PC-3 (cell line): ENCODE data around the gene GRIN3A. TPM values are rescaled to one million over a fixed set of nuclear protein-coding genes. Genes with fewer than 3 reads are reported as not detected.

ENCODE experiments used
- ATAC-seq: fragments of 200-7000 bp; cut with Tn5 transposase; 2 replicates; pipeline ENCODE4 v1.9.1; 2020; ENCODE audit warnings: mild to moderate bottlenecking, moderate library complexity
- BruUV-seq: library from RNA; stranded (reverse); fragments of 400-500 nt; replicated peaks from 2 replicates; lab custom pipeline; 2021; lab: Mats Ljungman, UMichigan
- CTCF ChIA-PET: fragments of 300-600 bp; sonication (Branson Sonifier 250); formaldehyde crosslinking; loops from one replicate; lab custom pipeline; 2022; ENCODE audit warnings: antibody characterized with exemption; lab: Charles Lee
- POLR2A ChIA-PET: fragments of 300-600 bp; sonication (Branson Sonifier 250); formaldehyde crosslinking; loops from one replicate; lab custom pipeline; 2022; ENCODE audit warnings: antibody characterized with exemption; ENCODE audit not compliant: unreplicated experiment; lab: Charles Lee
- DNase-seq: peaks from one replicate; pipeline ENCODE4 v3.0.0-alpha.2; 2015
- H2AFZ ChIP-seq: fragments of 300-600 bp; sonication (generic); 2 replicates; pipeline ENCODE4 v1.6.0; 2016; ENCODE audit warnings: antibody characterized with exemption, low read length
- H3F3A ChIP-seq: fragments of 300-600 bp; sonication (generic); one replicate; pipeline ENCODE4 v1.6.0; 2017; ENCODE audit warnings: antibody characterized with exemption, low read length, control low read depth, mild to moderate bottlenecking; ENCODE audit not compliant: unreplicated experiment
- H3K27ac ChIP-seq: fragments of 300-600 bp; sonication (generic); 2 replicates; pipeline ENCODE4 v1.5.1; 2016; ENCODE audit warnings: mild to moderate bottlenecking, low read length
- H3K27me3 ChIP-seq: fragments of 300-600 bp; sonication (generic); 2 replicates; pipeline ENCODE4 v1.6.1; 2016; ENCODE audit warnings: low read length, mixed read lengths
- H3K36me3 ChIP-seq: fragments of 300-600 bp; sonication (generic); 2 replicates; pipeline ENCODE4 v1.6.1; 2016; ENCODE audit warnings: low read depth, mixed run types, low read length, mixed read lengths
- H3K4me1 ChIP-seq: fragments of 300-600 bp; sonication (generic); 2 replicates; pipeline ENCODE4 v1.5.1; 2016; ENCODE audit warnings: low read length; ENCODE audit not compliant: insufficient read depth
- H3K4me2 ChIP-seq: fragments of 300-600 bp; sonication (generic); 2 replicates; pipeline ENCODE4 v1.6.0; 2016; ENCODE audit warnings: low read length
- H3K4me3 ChIP-seq: fragments of 300-600 bp; sonication (generic); 2 replicates; pipeline ENCODE4 v1.5.1; 2016; ENCODE audit warnings: mild to moderate bottlenecking, low read length, mixed read lengths
- H3K79me2 ChIP-seq: fragments of 300-600 bp; sonication (generic); 2 replicates; pipeline ENCODE4 v1.6.1; 2017; ENCODE audit warnings: low read length, mixed read lengths
- H3K9ac ChIP-seq: fragments of 300-600 bp; sonication (generic); 2 replicates; pipeline ENCODE4 v1.6.0; 2016; ENCODE audit warnings: mild to moderate bottlenecking, low read length
- H3K9me2 ChIP-seq: fragments of 300-600 bp; sonication (generic); replicated peaks from 2 replicates; pipeline ENCODE4 v1.6.1; 2016; ENCODE audit warnings: mixed run types, low read length, mixed read lengths
- H3K9me3 ChIP-seq: fragments of 300-600 bp; sonication (generic); 2 replicates; pipeline ENCODE4 v1.6.1; 2016; ENCODE audit warnings: low read length, mixed read lengths
- H4K20me1 ChIP-seq: fragments of 300-600 bp; sonication (generic); 2 replicates; pipeline ENCODE4 v1.6.1; 2016; ENCODE audit warnings: low read length, mixed read lengths
- CTCF ChIP-seq: fragments of 300-600 bp; sonication (generic); conservative IDR thresholded peaks from 2 replicates; pipeline ENCODE4 v1.5.1; 2017; ENCODE audit warnings: antibody characterized with exemption, low read depth, mild to moderate bottlenecking, low read length
- EZH2 ChIP-seq: fragments of 300-600 bp; sonication (generic); IDR thresholded peaks from one replicate; pipeline ENCODE4 v1.6.1; 2017; ENCODE audit warnings: antibody characterized with exemption, mild to moderate bottlenecking, low read length; ENCODE audit not compliant: unreplicated experiment
- EZH2phosphoT487 ChIP-seq: fragments of 300-600 bp; sonication (generic); IDR thresholded peaks from 2 replicates; pipeline ENCODE4 v1.6.1; 2018; ENCODE audit warnings: mild to moderate bottlenecking, antibody characterized with exemption, low read length, borderline replicate concordance
- intact Hi-C: fragments of 100-400 bp; cut with micrococcal nuclease; formaldehyde crosslinking; loops from 2 replicates; pipeline ENCODE4 v1.9.0; 2023
- total RNA-seq: library from RNA; depleted of rRNA; stranded (reverse); fragments of >200 nt; gene quantifications from 2 replicates; pipeline ENCODE4 v1.2.3, GENCODE V29; 2014

The GRIN3A gene
- total RNA-seq, 1 experiment from 2014 or later = not detected

- intact Hi-C loops = no loop called here
- BruUV-seq = no TSS peak
- no peak overlapping the region for H3K4me2 ChIP-seq
- no peaks in the 10 kb centered on the region for H3K79me2 ChIP-seq
- no peak overlapping the region for H3K9ac ChIP-seq
- H3K4me1 ChIP-seq = no peaks in the 10 kb centered on the region
- H3K9me3 ChIP-seq = no peaks in the 10 kb centered on the region
- H4K20me1 ChIP-seq = no peaks in the 10 kb centered on the region
- H3K9me2 ChIP-seq = no peaks in the 10 kb centered on the region
- ChIA-PET POLR2A (no interaction called here), CTCF (no interaction called here)
- H2AFZ ChIP-seq = no peak overlapping the region
- DNase-seq (no peak), ATAC-seq (no peak)
- no peaks in the 10 kb centered on the region for H3F3A ChIP-seq
- H3K36me3 ChIP-seq = no peaks in the 10 kb centered on the region
- H3K4me3 ChIP-seq = no peak overlapping the region
- H3K27ac ChIP-seq = no peak overlapping the region
- no peaks in the 10 kb centered on the region for H3K27me3 ChIP-seq
- TF ChIP-seq CTCF = no peak
- no peak for TF ChIP-seq EZH2phosphoT487
Measured at GRCh38 chr9:101652601-101653175, 85.8 kb downstream of the GRIN3A start.

GRCh38 chr9:101650142-101650541 lies 88.3 kb downstream of the GRIN3A start:
- Histone ChIP-seq H3K9me3 (no peaks in the 10 kb centered on the region), H3K27ac (no peak overlapping the region), H4K20me1 (no peaks in the 10 kb centered on the region), H2AFZ (no peak overlapping the region), H3K9me2 (no peaks in the 10 kb centered on the region), H3K9ac (no peak overlapping the region), H3K4me2 (no peak overlapping the region), H3K79me2 (no peaks in the 10 kb centered on the region), H3F3A (no peaks in the 10 kb centered on the region), H3K4me3 (no peak overlapping the region), H3K27me3 (no peaks in the 10 kb centered on the region), H3K36me3 (no peaks in the 10 kb centered on the region), H3K4me1 (no peaks in the 10 kb centered on the region)
- TF ChIP-seq CTCF (no peak), EZH2phosphoT487 (no peak), EZH2 (no peak)
- intact Hi-C loops = no loop called here
- CTCF ChIA-PET = no interaction called here
- DNase-seq (no peak), ATAC-seq (no peak)
- no TSS peak for BruUV-seq
- POLR2A ChIA-PET = no interaction called here

- BruUV-seq = no TSS peak
- CTCF ChIA-PET = no interaction called here
Measured at GRCh38 chr9:101648493-101648892, 90.0 kb downstream of the GRIN3A start.

More at GRCh38 chr9:101648493-101648892, 90.0 kb downstream of the GRIN3A start:
- H3K36me3 ChIP-seq = no peaks in the 10 kb centered on the region
- H2AFZ ChIP-seq = no peak overlapping the region
- DNase-seq (no peak), ATAC-seq (no peak)
- H3K4me1 ChIP-seq = no peaks in the 10 kb centered on the region
- no peak overlapping the region for H3K4me3 ChIP-seq
- H3K9me3 ChIP-seq = no peaks in the 10 kb centered on the region
- H4K20me1 ChIP-seq = no peaks in the 10 kb centered on the region
- no peak for TF ChIP-seq EZH2phosphoT487
- no peak for TF ChIP-seq EZH2
- H3K9ac ChIP-seq = no peak overlapping the region
- H3K4me2 ChIP-seq = no peak overlapping the region
- H3K27ac ChIP-seq = no peak overlapping the region
- POLR2A ChIA-PET = no interaction called here
- H3K27me3 ChIP-seq = no peaks in the 10 kb centered on the region
- intact Hi-C loops = no loop called here
- no peaks in the 10 kb centered on the region for H3F3A ChIP-seq
- no peaks in the 10 kb centered on the region for H3K79me2 ChIP-seq
- H3K9me2 ChIP-seq = no peaks in the 10 kb centered on the region
